ENCODE results near the gene ZSCAN10.

The ZSCAN10 gene

DNA sequence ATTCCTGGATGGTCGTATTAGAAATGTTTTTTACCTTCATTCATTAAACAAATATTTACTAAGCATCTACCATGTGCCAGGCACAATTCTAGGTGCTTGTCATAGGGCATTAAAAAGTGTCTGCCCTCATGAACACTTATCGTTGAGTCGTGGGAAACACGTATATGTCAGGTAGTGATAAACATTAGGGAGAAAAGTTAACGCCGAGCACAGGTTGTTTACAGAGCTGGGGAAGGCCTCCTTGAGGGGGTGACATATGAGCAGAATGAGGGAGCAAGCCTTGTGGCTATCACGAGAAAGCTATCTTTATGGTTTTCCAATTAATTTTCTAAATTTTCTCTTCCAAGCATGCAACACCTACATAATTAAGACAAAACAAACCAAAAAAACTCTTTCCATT is 34.8 kb upstream of the ZSCAN10 start:
- DNase-seq = no peak

DNA sequence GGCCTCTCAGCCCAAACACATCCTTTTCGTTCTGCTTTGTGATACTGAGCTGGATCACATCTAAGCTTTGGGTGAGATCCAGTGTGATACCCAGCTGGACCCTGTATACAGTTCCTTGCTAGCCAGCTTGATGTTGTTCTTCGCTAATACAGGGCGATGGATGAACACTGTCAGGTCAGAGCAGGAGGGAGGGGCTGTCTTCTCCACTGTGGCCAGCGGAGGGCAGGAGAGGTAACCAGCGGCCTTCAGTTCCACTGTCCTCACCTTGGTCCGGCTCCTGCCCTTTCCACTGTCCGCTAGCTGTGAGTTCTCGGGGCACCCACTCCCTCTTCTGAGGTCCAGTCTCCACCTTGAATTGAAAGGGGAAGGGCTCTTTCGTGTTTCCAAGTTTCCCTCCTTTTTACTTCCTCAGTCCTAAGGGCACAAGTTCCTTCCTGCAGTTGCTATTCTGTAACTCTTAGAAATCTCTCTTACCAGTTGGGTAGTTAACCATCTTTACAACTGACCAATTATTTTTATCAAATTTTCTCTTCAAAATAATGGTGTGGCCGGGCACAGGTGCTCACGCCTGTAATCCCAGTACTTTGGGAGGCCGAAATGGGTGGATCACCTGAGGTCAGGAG is 32.8 kb upstream of the ZSCAN10 start:
- no peak for DNase-seq

DNA sequence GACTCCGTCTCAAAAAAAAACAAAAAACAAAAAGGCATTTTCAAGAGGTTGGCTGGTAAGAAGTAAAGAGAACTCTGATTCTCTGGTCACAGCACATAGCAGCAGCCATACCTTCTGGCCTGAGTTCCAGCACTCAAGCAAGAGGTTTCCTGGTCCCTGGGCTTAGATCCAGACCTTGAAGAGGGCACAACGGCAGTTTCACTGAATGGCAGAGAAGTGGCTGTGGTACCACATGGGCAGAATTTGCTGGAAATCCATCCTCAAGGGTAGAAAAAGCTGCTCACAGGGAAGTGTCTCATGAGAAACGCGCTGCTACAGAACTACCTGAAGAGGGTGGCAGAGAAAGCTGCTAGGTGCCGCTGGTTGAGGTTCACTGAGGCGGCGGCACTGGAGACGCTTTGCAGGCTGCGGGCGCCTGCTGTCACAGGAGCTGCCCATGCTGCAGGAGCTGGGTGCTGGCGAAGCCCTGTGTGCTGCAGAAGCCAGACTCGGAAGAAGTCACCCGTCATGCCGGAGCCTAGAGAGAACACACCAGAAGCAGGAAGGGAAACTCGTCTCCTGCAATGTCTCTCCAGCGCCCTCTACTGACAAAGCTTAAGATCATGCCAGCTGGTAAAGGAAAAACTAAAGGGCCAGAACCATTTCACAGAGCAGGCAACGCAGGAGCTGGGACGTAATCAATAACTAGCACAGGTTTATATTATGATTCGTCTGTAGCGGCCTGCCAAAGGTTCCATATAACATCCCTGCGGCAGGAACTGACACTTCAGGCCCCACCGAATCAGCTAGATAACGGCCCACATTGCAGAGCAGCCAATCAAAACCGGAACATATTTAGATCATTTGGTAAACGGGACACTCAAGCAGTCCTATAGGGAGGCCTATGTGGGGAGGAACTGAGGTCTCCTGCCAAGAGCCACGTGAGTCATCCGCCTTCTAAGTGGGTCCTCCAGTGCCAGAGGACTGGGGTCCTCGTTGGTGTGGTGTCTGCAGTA is 30.3 kb upstream of the ZSCAN10 start:
- DNase-seq = peak; percentile 82

DNA sequence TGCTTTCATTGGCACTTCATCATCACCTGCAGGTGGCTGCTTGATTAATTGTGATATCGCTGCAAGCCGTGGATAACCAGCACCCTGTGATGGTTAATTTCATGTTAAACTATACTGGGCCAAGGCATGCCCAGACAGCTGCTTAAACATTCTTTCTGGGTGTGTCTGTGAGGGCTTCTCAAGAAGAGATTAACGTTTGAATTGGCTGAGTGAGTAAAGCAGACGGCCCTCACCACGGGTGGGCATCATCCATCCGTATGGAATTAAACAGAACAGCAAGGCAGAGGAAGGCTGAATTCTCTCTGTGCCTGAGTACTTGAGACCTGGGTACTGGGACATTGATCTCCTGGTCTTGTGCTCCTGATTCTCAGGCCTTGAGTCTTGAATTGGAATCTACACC is 28.7 kb upstream of the ZSCAN10 start:
- no peak for DNase-seq

DNA sequence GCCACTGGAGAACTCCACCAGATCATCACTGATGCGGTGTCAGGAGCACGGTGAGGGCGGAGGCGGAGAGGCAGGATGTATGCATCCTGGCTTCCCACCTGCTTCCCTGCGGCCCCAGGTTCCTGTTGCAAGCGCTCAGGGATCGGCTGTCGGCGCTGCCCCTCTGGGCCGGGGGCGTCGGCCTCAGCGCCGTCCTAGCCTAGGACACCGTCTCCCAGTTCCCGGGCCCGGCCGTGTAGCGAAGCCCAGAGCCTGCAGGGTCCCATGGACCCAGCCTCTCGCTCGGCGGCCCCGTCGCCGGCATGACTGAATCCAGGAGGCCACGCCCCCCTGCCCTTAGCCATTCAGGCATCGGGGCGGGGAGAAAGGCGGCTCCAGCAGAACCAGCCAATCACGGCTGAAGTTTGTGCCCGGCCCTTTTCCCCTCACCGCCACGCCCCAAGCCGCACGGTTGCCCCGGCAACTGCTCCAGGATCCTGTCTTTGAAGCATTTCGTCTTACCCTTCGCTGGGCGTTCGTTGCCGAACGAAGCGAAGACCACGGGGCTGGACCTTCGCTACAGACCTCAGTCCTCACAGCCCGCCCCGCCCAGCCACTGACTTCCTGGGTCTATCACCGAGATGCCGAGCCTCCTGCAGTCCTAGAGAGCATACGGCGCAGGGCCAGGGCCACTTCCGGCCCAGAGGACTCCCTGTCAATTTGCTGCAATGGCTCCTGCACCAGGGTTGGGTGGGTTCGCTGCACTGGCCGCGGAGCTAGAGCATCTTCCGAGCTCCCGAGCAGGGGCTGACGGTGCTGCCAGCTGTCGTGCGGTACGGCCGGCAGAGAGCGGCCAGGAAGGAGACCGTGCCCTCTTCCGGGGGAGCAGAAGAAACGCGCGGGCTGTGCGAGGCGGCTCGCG is 25.1 kb upstream of the ZSCAN10 start:
- peak; percentile 85 for DNase-seq

DNA sequence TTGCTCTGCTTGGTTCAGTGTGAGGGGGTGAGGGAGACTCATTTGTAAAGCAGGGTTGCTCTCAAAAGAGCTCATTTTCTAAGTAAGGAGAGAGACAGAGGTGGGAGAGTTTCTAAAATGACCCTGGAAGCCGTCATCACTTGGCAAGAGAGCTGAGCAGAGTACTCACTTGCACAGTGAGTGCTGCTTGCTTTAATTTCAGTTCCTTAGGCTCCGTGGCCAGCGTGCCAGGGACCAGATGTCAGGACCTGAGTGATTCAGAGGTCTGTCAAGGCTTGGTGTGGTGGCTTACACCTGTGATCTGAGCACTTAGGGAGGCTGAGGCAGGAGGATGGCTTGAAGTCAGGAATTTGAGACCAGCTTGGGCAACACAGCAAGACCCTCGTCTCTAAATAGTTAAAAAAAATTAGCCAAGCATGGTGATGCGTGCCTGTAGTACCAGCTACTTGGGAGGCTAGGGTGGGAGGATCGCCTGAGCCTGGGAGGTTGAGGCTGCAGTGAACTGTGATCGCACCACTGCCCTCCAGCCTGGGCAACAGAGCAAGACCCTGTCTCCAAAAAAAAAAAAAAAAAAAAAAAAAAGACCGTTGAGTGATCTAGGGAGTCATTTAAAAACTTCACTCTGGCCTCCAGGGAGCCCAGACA is 24.0 kb upstream of the ZSCAN10 start:
- DNase-seq = no peak

DNA sequence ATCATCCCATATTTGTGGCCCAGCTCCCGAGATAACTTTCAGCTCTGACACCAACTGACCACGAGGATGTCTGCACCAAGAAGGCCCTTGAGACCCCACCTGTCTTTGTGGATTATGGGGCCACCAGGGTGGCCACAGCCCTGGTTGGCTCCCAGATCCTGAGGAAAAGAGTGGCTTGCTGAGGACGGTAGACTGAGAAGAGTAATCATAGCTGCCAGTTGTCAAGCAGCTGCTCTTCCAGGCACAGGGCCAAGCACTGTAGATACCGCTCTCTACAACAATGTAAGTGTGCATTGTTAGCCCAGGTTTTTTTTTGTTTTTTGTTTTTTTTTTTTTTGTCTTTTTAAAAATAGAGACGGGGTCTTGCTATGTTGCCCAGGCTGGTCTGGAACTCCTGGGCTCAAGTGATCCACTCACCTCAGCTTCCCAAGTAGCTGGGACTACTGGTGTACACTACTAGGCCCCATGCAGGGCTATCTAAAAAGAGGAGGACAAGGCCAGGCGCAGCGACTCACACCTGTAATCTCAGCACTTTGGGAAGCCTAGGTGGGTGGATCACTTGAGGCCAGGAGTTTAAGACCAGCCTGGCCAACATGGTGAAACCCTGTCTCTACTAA is 22.9 kb upstream of the ZSCAN10 start:
- no peak for DNase-seq

DNA sequence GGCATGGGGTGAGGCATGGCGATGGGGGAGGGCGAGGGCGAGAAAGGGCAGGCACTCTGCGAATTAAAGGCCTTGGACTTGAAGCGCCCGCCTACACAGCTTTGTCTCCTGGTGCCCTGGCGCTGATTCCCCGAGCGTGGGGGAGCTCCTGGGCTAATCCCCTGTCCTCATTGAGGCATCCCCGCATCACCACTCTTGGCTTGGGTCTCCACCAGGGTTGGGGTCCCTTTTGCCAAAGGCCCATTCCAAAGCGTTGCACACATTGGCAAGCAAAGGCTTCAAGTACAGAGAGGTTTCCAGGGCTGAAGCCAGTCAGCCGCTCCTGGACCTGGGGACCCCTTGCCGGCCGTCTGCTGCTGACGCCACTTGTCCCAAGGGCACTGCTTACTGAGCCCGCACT is 21.3 kb upstream of the ZSCAN10 start:
- no peak for DNase-seq

DNA sequence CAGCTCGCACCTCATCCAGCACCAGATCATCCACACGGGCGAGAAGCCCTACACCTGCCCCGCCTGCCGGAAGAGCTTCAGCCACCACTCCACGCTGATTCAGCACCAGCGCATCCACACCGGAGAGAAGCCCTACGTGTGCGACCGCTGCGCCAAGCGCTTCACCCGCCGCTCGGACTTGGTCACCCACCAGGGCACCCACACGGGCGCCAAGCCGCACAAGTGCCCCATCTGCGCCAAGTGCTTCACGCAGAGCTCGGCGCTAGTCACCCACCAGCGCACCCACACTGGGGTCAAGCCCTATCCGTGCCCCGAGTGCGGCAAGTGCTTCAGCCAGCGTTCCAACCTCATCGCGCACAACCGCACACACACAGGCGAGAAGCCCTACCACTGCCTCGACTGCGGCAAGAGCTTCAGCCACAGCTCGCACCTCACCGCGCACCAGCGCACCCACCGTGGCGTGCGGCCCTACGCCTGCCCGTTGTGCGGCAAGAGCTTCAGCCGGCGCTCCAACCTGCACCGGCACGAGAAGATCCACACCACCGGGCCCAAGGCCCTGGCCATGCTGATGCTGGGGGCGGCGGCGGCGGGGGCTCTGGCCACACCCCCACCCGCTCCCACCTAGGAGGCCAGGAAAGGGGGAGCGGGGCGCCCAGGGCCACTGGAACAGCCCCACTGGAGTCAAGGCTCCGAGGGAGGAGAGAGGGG is 20.8 kb upstream of the ZSCAN10 start:
- DNase-seq = no peak

DNA sequence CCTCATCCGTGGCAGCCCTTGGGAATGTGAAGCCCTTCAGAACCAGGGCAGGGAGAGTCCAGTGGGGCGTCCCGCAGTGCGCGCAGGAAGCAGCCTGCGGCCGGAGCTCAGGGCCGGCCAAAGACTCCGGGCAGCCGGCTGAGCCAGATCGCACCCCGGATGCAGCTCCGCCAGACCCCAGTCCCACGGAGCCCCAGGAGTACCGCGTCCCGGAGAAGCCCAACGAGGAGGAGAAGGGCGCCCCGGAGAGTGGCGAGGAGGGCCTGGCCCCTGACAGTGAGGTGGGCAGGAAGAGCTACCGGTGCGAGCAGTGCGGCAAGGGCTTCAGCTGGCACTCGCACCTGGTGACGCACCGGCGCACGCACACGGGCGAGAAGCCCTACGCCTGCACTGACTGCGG is 20.2 kb upstream of the ZSCAN10 start:
- no peak for DNase-seq

DNA sequence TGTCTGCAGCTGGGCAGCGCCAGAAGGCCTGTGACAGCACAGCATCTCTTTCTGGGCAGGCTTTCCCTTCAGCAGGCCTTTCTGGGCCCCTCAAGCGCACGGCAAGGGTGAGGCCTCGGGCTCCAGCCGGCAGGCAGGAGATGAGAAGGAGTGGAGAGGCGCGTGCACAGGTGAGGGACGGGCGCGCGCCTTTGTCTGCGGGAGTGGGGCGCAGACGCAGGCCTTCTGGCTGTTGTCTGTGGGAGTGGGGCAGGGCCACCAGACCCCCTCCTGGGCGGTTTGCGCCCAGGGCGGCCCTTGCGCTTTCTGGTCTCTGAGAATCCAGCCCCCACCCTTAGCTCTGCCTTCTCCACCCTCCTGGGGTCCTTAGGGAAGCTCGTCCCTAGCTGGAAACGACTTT is 19.8 kb upstream of the ZSCAN10 start:
- no peak for DNase-seq

DNA sequence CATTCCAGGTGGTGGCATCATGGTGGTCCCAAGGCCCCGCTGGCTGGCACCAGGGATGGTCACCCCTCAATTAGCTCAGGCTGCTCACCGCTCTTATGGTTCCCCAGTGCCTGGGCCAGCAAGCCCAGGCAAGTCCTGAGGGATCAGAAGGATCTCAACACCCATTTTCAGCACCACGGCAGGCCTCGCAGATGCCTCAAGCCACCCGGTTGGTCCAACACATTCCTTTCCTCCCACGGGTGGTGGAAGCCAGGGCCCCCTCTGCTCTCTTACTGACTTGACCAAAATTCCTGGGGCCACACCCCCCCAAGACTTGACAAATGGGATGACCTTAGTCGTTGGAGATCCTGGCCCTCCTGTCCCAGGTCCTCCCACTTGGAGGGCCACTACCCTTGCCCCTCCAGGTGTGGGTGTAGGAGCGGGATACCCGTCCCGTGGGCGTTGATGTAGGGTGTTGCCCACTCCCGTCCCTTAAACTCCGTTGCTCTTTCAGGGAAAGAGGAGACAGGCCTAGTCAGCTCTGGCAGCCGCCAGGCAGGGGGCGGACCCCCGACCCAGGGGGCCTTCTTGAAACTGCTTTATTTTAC is 19.2 kb upstream of the ZSCAN10 start:
- DNase-seq = no peak

DNA sequence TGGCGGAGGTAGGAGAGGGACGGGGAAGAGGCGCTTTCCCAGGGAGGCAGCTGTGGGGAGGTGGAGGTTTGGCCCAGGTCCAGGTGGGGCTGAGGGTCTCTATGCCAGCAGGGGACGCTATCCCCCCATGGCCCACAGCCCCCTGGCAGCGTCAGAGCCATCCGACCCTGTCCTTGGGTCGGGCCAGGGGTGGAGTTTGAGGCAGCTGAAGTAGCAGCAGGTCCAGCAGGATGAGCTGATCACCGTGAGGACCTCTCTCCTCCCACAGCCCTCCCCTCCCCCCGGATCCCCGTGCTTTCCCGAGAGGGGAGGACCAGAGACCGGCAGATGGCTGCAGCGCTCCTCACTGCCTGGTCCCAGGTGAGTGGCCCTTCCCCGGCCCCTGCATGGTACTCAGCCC is 16.5 kb upstream of the ZSCAN10 start:
- no peak for DNase-seq

DNA sequence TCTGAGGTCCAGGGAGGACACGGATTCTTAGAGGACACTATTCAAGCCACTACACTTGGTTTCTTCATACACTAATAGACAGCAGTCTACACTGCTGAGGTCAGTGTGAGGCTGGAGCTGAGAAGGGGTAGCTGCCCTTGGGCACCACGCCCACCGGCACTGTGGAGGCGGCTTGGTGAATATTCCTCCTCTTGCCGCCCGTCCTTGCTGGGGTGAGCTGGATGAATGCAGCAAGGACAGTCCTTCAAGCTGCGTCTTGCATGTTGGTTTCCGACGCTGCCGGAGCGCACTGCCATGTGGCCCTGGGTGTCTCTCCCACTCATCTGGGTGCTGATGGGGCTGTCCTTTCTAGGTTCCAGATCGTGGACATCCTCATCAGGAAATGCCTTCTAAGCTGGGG is 15.9 kb upstream of the ZSCAN10 start:
- DNase-seq = no peak

DNA sequence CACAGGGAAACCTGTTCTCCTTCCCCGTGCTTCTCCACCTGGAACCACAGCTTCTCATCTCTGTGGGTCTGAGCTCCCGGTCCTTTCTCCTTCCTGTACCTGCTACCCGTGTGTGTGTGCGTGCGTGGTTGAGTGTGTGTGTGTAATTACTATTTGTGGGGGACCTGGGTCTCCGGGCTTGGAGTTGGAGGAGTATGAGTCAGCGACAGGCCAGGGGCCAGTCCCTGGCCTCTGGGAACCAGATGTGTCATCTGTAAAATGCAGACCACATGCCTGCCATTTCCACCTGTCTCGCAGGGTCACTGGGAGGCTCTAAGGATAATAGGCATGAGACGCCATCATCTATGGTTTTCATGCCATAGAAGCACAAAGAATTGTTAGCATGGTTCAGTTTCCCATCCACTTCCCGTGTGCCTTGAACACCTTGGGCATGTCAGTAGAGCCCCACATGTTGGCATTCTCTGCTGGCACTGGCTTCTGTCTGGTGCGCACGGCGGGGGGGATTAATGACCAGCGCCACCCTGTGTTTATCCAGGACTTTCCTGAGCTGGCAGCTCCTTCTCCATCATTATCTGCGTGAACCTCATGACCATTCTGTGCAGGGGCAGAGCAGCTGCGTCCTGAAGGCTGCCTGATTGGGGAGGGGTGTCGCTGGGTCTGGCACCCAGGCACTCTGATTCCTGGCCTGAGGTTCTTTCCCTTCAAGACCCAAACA is 14.8 kb upstream of the ZSCAN10 start:
- DNase-seq = no peak

DNA sequence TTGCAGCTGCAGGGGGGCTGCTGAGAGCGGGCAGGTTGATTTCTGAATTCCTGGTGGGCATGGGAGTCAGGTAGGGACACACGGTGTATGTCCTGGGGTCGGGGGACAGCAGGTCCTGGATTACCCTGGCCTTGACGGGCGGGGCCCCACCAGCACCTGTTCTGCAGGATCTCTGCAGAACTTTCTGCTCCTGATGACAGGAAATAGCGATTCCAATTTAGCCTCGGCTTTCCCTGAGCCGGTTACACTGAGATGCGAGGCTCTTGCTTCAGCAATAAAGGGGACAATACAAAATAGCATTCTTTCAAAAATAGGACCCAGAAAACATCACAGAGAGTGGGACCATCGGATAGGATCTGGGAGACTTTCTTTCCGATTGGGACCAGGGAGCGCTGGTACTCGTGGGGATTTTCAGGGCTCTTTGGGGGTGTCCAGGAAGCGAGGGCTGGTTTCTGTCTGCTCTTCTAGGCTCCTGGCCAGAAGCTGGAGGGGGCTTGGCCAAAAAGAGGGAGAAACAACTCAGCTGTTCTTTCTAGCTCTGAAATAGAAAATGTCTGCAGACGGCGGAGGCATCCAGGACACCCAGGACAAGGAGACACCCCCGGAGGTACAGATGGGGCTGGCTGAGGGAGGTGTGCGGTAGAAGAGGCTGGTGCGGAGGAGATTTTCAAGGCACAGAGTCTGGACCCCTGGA is 13.9 kb upstream of the ZSCAN10 start:
- no peak for DNase-seq

DNA sequence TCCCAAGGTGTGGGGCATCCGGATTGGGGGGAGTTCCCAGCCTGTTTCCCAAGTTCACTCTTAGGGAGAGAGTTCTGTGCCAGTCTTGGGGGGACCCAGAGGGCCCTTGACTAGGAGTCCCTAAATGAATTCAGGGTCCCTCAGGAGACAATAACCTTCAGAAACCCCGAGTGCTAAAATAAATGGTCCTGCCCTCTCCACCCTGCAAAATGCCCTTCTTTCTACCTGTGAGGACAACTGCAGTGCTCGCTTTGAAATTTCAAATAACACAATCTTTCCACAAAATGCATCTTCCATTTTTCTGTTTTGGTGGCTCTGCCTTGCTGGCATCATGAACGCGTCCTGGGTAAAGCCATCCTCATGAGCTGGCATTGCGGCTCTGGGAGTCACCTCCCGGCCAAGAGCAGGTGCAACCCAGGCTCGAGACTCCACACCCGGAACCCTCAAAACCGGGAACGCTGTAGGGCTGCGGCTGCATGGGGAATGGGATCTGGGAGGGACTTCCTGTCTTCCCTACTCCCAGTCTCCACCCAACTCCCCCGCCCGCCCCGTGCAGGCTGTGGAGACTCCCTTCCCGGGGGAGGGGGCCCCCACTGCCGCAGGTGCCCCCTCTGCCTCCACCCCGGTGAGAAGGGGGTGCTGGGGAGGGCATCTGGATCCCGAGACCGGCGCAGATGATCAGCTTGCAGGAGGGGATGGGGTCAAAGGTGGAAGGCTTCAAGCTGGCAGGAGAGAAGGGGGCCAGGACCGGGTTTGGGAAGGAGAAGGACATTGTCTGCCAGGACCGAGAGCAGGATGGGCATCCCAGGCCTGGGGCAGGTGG is 13.2 kb upstream of the ZSCAN10 start, which contains the start of gene ZNF205:
Gene ZNF205, plus strand, starts transcription at position 529 of the 823 bp plus-strand sequence. CDS start 845 bp downstream, outside the sequence.
- peak; percentile 63 for DNase-seq

DNA sequence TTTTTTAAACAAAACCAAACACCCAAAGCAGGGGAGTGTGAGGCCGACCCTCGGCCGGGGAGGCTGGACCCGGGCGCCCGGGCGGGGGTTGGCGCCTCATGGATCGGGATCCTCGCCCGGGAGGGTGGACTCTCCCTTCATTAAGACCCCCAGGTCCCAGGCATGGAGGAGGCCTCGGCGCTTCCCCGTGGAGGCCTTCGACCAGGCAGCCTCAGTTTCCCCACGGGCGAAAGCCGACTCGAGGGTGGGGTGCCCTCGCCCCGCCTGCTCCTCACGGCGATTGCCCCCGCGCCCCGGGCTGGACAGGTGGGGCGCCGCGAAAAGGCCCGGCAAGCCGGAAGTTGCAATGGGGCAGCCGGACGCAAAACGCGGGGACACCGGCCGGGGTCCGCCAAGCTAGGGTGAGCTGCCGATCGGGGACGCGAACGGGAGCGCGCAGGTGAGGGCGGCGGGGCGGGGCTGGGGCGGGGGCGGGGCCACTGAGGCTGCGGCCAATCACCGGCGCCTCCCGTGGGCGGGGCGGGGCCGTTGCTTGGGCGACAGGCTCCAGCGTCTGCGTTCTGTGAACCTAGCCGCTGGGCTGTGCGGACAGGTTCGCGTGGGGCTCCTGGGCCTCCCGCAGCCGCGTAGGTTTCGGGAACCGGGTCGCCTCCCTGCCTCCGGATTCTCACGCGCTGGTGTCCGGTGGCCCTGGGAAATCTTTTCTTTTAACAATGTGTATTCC is 7.3 kb upstream of the ZSCAN10 start:
- peak; percentile 85 for DNase-seq

All from NCI-H1105 (cell line).